ENCODE results near the gene ZSWIM3. TPM values are rescaled to one million over a fixed set of nuclear protein-coding genes. Genes with fewer than 3 reads are reported as not detected.

The ZSWIM3 gene
- total and polyA plus RNA-seq, 2 of the 13 experiments (the other 11 are each of a cell fraction or from before 2014, with no cell fraction given), result 5.2 to 5.8 TPM

DNA sequence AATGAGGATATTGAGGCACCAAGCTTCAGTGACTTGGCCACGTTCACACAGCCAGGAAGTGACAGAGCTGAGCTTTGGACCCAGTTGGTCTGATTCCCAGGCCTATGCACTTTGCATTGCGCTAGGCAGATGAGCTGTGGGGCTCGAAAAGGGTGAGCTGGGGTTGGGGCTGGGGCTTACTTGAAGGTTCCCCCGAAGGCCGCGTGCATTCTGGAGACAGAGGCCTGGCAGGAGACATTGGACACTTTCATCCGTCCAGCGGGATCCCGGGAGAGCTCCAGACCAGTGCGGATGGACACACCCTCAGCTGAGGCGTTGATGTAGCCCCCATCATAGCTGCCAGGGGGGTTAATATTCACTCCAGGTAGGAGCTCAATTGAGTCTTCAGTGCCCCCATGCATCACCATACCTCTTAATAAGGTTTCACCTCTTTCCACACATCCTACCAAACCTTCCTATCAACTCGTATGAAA, 52.0 kb downstream of the ZSWIM3 start:
- Histone ChIP-seq H3K4me3 (replicated peaks in 1 of 3; ENCODE audit: insufficient read depth in 1 of 3, low read depth in 2 of 3, low read length in 3 of 3) (peak overlapping the region; percentile 40 to 71 (median 49)), H3K9me3 (ENCODE audit: low read length) (no peaks in the 10 kb centered on the region), H3K36me3 (replicated peaks in 1 of 2; ENCODE audit: control insufficient read depth in 1 of 2, insufficient read depth in 2 of 2, low read length in 2 of 2) (no peaks in the 10 kb centered on the region), H2AFZ (ENCODE audit: low read length) (peak overlapping the region; percentile 12), H3K4me1 (ENCODE audit: insufficient read depth, low read length) (peaks cover 65% of the 10 kb centered on the region), H3K4me2 (ENCODE audit: low read depth, low read length) (peak overlapping the region; percentile 90), H4K20me1 (ENCODE audit: insufficient read depth, low read length) (no peaks in the 10 kb centered on the region), H3K27me3 (ENCODE audit: control insufficient read depth in 1 of 2, insufficient read depth in 2 of 2, low read length in 2 of 2) (no peaks in the 10 kb centered on the region; a peak in 1 of 5 replicates), H3K27ac (ENCODE audit: extremely low read length, insufficient read depth, low read length) (peak overlapping the region; percentile 72), H3K9ac (ENCODE audit: insufficient read depth, low read depth, low read length) (peak overlapping the region; percentile 64), H3K79me2 (ENCODE audit: insufficient read depth, low read length) (no peaks in the 10 kb centered on the region)
- FAIRE-seq, result no peak
- DNase-seq (ENCODE audit: low spot score), result peak; percentile 71
- ATAC-seq, result peak; percentile 74
- 14% methylated on average over 12 of the region's 12 CpGs for WGBS (ENCODE audit: low lambda C conversion rate)
- ChIA-PET CTCF (ENCODE audit: low intra/inter-chr PET ratio, low total read pairs) (no interaction called here), POLR2A (interaction anchor here (0.7 to 8.8 kb wide), 15 partner anchors 10 to 76 kb away, joined by 3 to 164 read pairs (median 13); partner anchors contain the start of genes CTSA, NEURL2, PCIF1 and SNX21)
- BruUV-seq (replicated peaks), result no TSS peak
- intact Hi-C loops (cut with micrococcal nuclease; ENCODE audit: unreplicated experiment) (loop anchor here (2.0 kb wide), 1 partner anchor 15 kb away; no protein-coding TSS in a partner anchor), in situ Hi-C loops (cut with HindIII; ENCODE audit: extremely low pct_ligation_motif_present, low pct_unique_long_range_greater_than_20kb) (no loop called here)
- no peak for TF ChIP-seq GABPA (IDR thresholded peaks at IDR 0.05; ENCODE audit: low read depth, low read length)
- peak; percentile 59; the same call in 1 of the 2 replicates for TF ChIP-seq GABPA (CRISPR knock-in tag; IDR thresholded peaks at IDR 0.05; ENCODE audit: low read depth)
- no peak for TF ChIP-seq ZNF484 (CRISPR knock-in tag; IDR thresholded peaks at IDR 0.05; ENCODE audit: borderline replicate concordance, low read depth)
- no peak for TF ChIP-seq MBD4 (IDR thresholded peaks at IDR 0.05; ENCODE audit: borderline replicate concordance, low read length)
- no peak for TF ChIP-seq ZNF619 (CRISPR knock-in tag; IDR thresholded peaks at IDR 0.05)
- TF ChIP-seq ZNF766 (CRISPR knock-in tag; IDR thresholded peaks at IDR 0.05; ENCODE audit: borderline replicate concordance), result 0 out of 2 replicates have a peak, but pooled peaks have one; percentile 9
- TF ChIP-seq, protein P1, sequence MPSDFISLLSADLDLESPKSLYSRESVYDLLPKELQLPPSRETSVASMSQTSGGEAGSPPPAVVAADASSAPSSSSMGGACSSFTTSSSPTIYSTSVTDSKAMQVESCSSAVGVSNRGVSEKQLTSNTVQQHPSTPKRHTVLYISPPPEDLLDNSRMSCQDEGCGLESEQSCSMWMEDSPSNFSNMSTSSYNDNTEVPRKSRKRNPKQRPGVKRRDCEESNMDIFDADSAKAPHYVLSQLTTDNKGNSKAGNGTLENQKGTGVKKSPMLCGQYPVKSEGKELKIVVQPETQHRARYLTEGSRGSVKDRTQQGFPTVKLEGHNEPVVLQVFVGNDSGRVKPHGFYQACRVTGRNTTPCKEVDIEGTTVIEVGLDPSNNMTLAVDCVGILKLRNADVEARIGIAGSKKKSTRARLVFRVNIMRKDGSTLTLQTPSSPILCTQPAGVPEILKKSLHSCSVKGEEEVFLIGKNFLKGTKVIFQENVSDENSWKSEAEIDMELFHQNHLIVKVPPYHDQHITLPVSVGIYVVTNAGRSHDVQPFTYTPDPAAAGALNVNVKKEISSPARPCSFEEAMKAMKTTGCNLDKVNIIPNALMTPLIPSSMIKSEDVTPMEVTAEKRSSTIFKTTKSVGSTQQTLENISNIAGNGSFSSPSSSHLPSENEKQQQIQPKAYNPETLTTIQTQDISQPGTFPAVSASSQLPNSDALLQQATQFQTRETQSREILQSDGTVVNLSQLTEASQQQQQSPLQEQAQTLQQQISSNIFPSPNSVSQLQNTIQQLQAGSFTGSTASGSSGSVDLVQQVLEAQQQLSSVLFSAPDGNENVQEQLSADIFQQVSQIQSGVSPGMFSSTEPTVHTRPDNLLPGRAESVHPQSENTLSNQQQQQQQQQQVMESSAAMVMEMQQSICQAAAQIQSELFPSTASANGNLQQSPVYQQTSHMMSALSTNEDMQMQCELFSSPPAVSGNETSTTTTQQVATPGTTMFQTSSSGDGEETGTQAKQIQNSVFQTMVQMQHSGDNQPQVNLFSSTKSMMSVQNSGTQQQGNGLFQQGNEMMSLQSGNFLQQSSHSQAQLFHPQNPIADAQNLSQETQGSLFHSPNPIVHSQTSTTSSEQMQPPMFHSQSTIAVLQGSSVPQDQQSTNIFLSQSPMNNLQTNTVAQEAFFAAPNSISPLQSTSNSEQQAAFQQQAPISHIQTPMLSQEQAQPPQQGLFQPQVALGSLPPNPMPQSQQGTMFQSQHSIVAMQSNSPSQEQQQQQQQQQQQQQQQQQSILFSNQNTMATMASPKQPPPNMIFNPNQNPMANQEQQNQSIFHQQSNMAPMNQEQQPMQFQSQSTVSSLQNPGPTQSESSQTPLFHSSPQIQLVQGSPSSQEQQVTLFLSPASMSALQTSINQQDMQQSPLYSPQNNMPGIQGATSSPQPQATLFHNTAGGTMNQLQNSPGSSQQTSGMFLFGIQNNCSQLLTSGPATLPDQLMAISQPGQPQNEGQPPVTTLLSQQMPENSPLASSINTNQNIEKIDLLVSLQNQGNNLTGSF (CRISPR knock-in tag; IDR thresholded peaks at IDR 0.05), result no peak
- TF ChIP-seq STAT6 (CRISPR knock-in tag; IDR thresholded peaks at IDR 0.05; ENCODE audit: borderline replicate concordance), result no peak
- TF ChIP-seq BRF2 (CRISPR knock-in tag; IDR thresholded peaks at IDR 0.05), result no peak
- no peak for TF ChIP-seq ZNF713 (CRISPR knock-in tag; IDR thresholded peaks at IDR 0.05)
- peak; percentile 56; the same call in 1 of the 2 replicates for TF ChIP-seq KDM5B (CRISPR knock-in tag; IDR thresholded peaks at IDR 0.05; ENCODE audit: borderline replicate concordance)
- no peak for TF ChIP-seq PRPF4 (IDR thresholded peaks at IDR 0.05; ENCODE audit: low read depth, low read length, poor library complexity, severe bottlenecking)
- peak; percentile 75; the same call in 1 of the 2 replicates for TF ChIP-seq HOXA3 (CRISPR knock-in tag; IDR thresholded peaks at IDR 0.05)
- TF ChIP-seq SIN3B (IDR thresholded peaks at IDR 0.05; ENCODE audit: low read length), result no peak
- TF ChIP-seq ZNF891 (CRISPR knock-in tag; IDR thresholded peaks at IDR 0.05), result no peak; the same call in 1 of the 2 replicates
- 0 out of 2 replicates have a peak, but pooled peaks have one; percentile 9 for TF ChIP-seq ZNF263 (CRISPR knock-in tag; IDR thresholded peaks at IDR 0.05)

Measured in HepG2 (cell line).